HG03108 (cell line): ENCODE data around the gene CANX.
"Not testable (repeated sequence)": the region's sequence is repeated elsewhere in the genome, so short reads cannot be mapped to it uniquely, and the experiment has no call there.

Experiments used
- ATAC-seq: cut with Tn5 transposase; IDR thresholded peaks from one replicate; pipeline ENCODE4 v1.9.1; 2021; ENCODE audit warnings: moderate library complexity; ENCODE audit not compliant: unreplicated experiment

The CANX gene

DNA sequence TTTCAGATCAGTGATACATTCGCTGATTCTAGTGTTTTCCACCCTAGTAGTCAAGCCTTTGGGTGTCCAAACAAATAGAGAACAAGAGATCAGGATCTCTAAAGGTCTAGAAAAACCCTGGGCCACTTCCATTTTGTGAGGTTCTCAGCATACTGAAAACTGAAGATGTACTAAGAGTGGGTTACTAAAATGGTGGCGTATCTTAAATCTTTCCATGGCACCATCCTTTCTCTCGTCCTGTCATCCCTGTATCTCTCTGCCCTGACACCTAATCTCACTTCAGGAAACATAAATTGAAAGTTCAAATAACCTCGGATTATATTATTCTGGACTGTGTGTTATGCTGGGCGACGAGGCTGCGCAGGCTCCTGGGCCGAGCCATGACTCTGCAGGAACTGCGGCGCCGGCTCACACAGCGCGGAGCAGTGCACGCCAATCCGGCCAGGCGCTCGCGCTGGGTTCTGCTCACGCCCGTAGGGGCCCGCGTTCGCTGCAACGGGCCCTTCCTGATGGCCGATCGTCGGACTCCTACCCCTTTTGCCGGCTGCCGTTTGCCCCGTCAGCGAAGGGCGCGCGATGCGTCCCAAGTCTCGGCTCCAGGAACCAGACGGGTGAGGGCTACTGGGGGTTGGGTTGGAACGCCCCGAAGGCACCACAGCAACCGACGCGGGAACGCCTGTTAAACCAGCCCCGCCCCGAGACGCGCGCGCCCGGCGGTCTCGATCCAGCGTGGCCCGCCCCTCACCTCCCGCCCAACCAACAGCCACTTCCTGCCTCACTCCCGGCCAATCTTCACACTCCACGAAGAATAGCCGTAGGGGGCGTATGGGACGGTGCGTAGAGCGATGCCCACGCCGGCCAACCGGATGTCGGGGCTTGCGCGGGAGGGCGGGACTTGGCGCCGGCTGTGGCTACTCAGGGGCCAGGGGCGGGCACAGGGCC is 503 bp upstream of the CANX start:
- peak; percentile 91 for ATAC-seq

DNA sequence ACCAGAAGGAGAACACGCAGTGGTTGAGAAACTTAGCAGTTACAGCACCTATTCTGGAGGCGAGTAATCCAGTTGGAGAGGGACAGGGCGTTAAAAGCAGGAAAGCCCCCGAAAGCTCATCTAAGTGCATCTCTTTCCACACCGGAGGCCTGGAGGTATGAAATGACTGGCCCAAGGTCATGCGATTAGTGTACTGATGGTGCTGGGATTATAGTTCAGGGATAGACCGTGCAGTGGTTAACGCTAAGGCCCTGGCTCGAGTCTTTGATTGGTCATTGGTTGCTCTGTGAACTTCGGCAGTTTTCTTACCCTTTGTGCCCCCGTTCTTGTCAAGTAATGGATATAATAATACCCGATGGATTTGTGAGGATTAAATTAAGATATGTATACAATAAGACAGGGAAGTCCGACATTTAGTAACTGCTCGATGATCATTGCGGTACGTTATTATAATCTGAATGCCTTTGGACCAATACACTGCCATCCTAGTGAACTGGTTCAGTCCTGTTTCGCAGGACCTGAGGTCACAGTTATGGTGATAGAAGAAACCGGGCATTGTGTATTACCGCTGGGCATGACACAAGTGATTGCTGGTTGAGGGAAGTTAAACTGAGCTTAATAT is 960 bp downstream of the CANX start:
- ATAC-seq: no peak

DNA sequence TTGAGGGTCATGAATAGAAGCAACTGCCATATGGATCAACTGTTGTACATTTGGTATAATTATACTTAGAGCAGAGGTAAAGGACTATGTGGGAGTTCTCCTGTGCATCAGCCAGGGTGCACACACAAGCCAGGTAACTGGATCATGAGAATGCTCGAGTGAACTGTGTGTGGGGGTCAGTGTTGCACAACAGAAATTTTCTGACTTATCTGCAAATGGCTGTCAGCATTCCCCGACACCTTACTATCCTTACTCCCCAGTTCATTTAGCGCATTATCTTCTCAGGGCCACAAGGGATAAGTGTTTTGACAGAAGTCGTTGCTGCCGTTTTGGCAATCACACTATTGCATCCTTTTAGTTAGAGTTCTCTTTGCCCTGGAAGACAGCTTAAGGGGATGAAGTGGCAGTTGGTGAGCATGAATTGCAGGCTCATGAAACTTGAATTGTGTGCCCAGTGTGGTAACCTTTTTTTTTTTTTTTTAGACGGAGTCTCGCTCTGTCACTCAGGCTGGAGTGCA is 1.7 kb downstream of the CANX start:
- ATAC-seq: no peak

DNA sequence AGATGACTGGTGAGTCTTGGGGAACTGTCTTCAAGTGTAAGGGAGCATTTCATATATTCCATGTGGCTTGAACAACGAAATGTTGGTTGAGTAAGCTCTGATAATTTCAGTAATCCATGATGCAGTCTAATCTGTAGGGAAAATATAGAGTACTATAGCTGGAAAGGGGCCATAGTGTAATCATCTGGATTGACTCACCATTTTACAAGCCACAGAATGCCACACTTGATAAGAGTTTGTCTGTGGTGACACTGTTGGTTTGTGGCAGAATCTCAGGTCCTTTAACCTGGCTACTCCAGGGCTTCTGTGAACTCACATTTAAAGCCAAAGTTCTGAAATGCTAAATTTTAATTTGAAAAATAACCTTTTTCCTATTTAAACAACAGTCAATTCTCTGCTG is 17.5 kb downstream of the CANX start:
- no peak for ATAC-seq

- no peak for ATAC-seq
Observed at GRCh38 chr5:179720222-179720621, 21.5 kb downstream of the CANX start.

- no peak for ATAC-seq
Observed at GRCh38 chr5:179724163-179724562, 25.4 kb downstream of the CANX start.

GRCh38 chr5:179727106-179727505 is 28.3 kb downstream of the CANX start:
- no peak for ATAC-seq

GRCh38 chr5:179729303-179729702 is 30.5 kb downstream of the CANX start:
- no peak for ATAC-seq

GRCh38 chr5:179729727-179730126 is 31.0 kb downstream of the CANX start:
- ATAC-seq: no peak

GRCh38 chr5:179730356-179730755 is 31.6 kb downstream of the CANX start:
- ATAC-seq: no peak

DNA sequence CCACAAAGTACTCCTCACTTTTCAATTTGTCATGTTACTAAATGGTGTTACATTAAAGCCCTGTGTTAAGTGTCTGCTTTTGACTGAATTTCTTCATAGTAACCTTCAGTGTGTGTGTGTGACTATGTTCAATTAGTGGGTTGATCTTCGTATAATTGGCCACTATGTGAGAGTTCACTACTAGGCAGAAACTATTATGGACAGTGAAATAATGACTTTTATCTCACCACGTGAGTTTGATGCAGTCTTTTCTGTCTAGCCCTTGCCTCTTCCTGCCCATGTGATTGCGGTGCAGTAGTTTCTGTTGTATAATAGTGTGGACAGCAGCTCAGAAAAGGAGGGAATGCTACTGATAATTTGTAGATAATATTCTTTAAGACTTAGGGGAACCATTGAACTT is 32.1 kb downstream of the CANX start:
- no peak for ATAC-seq

DNA sequence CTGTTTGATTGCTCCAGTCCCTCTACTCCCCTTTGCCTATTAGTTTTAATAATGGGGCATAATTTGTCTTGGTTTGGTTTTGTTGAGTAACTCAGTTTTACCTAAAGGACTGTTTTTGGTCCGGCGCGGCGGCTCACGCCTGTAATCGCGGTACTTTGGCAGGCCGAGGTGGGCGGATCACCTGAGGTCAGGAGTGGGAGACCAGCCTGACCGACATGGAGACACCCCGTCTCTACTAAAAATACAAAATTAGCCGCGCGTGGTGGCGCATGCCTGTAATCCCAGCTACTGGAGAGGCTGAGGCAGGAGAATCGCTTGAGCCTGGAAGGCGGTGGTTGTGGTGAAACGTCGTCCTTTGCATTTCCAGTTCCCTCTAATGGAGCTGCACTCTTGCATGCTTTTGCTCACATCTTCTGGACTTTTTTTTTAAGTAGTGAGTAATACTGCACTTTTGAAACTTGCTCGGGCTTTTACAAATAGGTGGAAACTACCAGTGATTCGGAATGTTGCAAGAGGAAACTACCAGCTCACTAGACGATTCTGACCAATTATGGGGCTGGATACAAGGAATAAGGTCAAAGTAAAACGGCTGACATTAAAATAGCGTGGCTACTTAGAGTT is 33.1 kb downstream of the CANX start:
- peak; percentile 9 for ATAC-seq

DNA sequence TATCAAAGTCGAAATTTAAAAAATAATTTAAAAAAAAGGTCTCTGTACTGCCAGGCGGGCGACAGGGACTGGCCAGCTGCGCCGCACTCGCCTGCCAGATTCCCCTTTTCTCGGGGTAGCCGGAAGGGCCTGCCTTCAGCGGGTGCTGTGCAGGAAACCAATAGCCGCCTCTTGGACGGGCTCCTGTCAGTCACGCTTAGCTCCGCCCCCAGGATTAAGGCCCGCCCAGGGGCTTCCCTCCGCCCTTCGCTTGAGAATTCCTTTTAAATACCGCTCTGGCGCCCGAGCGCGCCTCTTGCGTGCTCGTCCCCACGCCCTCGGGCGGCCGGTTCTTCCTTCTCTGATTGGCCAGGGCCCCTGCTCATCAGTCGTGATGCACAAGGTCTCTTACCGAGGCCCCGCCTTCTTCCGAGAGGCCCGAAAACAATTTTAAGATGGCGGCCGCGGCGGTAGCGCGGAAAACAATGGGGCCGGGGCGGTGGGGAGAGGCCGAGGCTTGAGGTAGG is 33.7 kb downstream of the CANX start, which contains the start of gene MAML1:
TSS of gene MAML1 (plus strand) at position 411 of the 506 bp plus-strand sequence. CDS start 291 bp downstream, outside the sequence.
- ATAC-seq: peak; percentile 94

DNA sequence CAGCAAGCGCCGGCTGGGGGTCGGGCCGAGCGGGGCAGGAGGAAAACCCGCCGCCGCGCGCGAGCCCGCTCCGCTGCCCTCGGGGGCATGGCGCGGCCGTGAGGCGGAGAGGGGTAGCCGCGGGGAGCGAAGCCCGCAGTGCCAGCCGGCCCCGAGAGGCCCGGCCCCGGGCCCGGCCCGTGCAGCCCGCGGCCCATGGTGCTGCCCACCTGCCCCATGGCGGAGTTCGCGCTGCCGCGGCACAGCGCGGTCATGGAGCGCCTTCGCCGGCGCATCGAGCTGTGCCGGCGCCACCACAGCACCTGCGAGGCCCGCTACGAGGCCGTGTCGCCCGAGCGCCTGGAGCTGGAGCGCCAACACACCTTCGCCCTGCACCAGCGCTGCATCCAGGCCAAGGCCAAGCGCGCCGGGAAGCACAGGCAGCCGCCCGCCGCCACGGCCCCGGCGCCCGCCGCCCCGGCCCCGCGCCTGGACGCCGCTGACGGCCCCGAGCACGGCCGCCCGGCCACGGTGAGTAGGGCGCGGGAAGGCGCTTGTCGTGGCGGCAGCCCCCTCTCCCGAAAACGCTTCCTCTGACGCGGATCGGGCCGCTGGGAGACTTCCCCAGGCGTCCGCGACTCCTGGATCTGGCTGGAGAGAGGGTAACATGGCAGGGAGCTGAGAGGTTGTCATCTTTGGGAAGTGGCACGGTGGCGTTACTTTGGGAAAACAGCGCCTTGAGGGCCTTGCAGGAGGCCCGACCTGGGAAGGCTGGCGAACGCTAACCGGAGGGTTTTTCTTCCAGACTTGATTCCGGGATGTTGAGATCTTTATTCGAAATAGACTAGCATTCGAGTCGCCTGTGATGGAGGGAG is 34.4 kb downstream of the CANX start:
- ATAC-seq: peak; percentile 20

DNA sequence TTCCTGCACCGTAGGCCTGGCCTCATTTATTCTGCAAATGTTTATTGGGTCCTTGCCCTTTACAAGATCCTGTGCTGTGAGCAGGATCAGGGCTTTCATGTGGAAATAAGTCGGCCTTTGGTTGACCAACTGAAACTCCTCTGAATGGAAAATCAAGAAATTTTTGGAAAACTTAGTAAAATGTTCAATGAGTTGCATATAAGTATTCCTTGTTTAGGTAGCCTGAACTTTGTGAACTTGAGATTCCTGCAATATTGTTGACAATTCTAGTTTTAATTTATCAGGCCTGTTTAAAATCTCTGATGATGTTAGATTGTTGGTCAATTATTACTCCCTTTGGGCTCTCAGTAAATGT is 35.0 kb downstream of the CANX start:
- no peak for ATAC-seq

DNA sequence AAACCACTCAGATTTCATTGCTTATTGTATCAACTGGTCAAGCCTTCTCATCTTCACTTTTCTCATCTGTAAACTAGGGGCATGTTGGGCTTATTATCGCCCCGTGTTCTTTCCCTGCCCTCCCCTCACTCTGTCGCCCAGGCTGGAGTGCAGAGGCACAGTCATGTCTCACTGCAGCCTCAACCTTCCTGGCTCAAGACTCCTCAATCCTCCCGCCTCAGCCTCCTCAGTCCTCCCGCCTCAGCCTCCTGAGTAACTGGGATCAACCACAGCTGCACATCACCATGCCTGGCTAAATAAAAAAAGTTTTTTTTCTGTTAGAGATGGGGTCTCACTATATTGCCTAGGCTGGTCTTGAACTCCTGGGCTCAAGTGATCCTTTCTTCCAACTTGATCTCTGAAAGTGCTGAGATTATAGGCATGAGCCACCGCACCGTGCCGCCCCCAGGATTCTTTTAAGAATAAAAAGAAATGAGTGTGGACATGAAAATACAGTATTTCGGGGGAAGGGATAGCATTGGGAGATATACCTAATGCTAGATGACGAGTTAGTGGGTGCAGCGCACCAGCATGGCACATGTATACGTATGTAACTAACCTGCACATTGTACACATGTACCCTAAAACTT is 35.9 kb downstream of the CANX start:
- ATAC-seq: no peak

- no peak for ATAC-seq
Observed at GRCh38 chr5:179738742-179739141, 40.0 kb downstream of the CANX start.

GRCh38 chr5:179744106-179744505 is 45.3 kb downstream of the CANX start:
- not testable (repeated sequence) for ATAC-seq

DNA sequence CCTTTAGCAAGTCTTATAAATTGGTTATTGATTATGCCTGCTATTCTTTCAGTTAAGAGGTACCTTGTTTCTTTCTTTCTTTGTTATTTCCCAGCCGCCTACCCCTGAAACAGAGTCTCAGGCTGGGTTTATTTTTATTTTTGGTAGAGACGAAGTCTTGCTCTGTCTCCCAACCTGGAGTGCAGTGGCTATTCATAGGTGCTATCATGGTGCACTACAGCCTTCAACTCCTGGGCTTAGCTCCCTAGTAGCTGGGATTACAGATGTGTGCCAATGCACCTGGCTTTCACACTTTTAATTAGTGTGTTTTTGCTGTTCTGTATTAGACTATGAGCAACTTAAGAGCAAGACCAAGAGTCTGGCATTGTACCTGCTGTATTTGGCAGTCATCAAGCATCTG is 48.1 kb downstream of the CANX start:
- ATAC-seq: no peak

GRCh38 chr5:179747811-179748210 is 49.0 kb downstream of the CANX start:
- ATAC-seq: no peak
